Karpas-422 (cell line): ENCODE results near the gene CAPZA1. TPM values are rescaled to one million over a fixed set of nuclear protein-coding genes. Genes with fewer than 3 reads are reported as not detected.

Experiments
- DNase-seq: peaks from one replicate; pipeline ENCODE4 v3.0.0-alpha.2; 2015
- H2AFZ ChIP-seq: fragments of 200-600 bp; sonication (generic); 2 replicates; pipeline ENCODE4 v1.6.1; 2014; ENCODE audit warnings: antibody characterized with exemption, low read length, mixed read lengths
- H3K27ac ChIP-seq: fragments of 200-600 bp; sonication (generic); 2 replicates; pipeline ENCODE4 v1.5.1; 2014; ENCODE audit warnings: mild to moderate bottlenecking, low read length, moderate library complexity
- H3K27me3 ChIP-seq: fragments of 200-600 bp; sonication (generic); 2 replicates; pipeline ENCODE4 v1.6.1; 2014; ENCODE audit warnings: low read length, mixed read lengths
- H3K36me3 ChIP-seq: fragments of 200-600 bp; sonication (generic); 2 replicates; pipeline ENCODE4 v1.6.1; 2014; ENCODE audit warnings: low read length, mixed read lengths; ENCODE audit not compliant: insufficient read depth
- H3K4me1 ChIP-seq: fragments of 200-600 bp; sonication (generic); 2 replicates; pipeline ENCODE4 v1.6.1; 2014; ENCODE audit warnings: mild to moderate bottlenecking, low read length, mixed read lengths
- H3K4me2 ChIP-seq: fragments of 200-600 bp; sonication (generic); 2 replicates; pipeline ENCODE4 v1.6.1; 2014; ENCODE audit warnings: low read length, low read depth, mild to moderate bottlenecking; ENCODE audit not compliant: poor library complexity, severe bottlenecking
- H3K4me3 ChIP-seq: fragments of 200-600 bp; sonication (generic); 2 replicates; pipeline ENCODE4 v1.5.1; 2014; ENCODE audit warnings: mild to moderate bottlenecking, antibody characterized with exemption, low read length, mixed read lengths
- H3K79me2 ChIP-seq: fragments of 200-600 bp; sonication (generic); 2 replicates; pipeline ENCODE4 v1.6.1; 2014; ENCODE audit warnings: mild to moderate bottlenecking, low read length, mixed read lengths
- H3K9ac ChIP-seq: fragments of 200-600 bp; sonication (generic); 2 replicates; pipeline ENCODE4 v1.6.0; 2014; ENCODE audit warnings: low read length
- H3K9me2 ChIP-seq: fragments of 200-600 bp; sonication (generic), shearing (Covaris generic); replicated peaks from 2 replicates; pipeline ENCODE4 v1.6.0; 2014; ENCODE audit warnings: mild to moderate bottlenecking, low read length, moderate library complexity; ENCODE audit not compliant: insufficient read depth
- H3K9me3 ChIP-seq: fragments of 300-700, 200-600 bp; sonication (generic); 2 replicates; pipeline ENCODE4 v1.6.1; 2014; ENCODE audit warnings: low read length, mixed read lengths
- H4K20me1 ChIP-seq: fragments of 200-600 bp; sonication (generic); 2 replicates; pipeline ENCODE4 v1.6.1; 2014; ENCODE audit warnings: mild to moderate bottlenecking, antibody characterized with exemption, low read length, low read depth; ENCODE audit not compliant: insufficient read depth
- total RNA-seq: library from RNA; depleted of rRNA; stranded (reverse); fragments of >200 nt; shearing (Covaris generic); gene quantifications from 2 replicates; pipeline ENCODE4 v1.2.3, GENCODE V29; 2014; ENCODE audit warnings: low replicate concordance; rRNA removed

The CAPZA1 gene
- total RNA-seq, result 155 and 225 TPM in 2 replicates

DNA sequence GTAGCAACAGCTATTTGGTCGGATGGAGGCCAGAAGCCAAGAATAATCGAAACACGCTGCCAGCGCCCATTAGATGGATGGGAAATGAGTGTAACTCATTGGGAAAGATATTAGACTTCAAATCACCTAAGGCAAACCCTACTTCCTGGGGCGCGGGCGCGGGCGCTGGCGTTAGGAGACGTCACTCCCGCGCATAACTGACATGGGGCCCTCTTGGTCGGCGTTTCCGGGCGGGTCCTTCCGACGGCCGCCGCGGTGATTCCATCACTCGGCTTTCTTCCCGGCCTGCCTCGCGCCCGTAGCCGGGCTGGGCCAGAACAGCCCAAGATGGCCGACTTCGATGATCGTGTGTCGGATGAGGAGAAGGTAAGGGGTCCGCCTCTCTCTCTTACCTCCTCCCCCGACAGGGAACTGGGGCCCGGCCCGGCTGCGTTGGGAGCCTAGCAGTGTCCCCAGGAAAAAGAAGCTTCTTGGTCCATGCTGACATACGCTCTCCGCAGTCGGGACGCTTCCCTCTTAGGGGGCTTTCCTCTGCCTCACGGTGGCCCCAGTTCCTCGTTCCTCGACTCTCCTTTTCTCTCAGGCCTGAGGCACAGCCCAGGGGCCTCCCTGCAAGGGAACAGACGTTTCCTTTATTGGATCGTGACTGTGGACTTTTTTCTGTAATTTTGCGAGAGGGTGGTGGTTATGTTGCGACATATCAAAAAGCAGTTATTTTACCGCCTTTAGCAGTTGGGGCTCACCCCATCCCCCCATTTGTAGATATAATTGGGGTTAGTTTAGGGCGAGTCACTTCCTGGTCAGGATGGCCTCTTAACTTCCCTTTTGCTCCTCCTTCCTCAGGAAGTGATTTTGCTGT lies at the start of gene CAPZA1:
TSS of gene CAPZA1 (plus strand) at position 315 of the 859 bp plus-strand sequence. CDS start at position 328, 13 bp downstream.
- DNase-seq, result peak; percentile 97
- Histone ChIP-seq H3K4me3 (peak within 1 kb of the TSS; percentile 83), H3K27ac (peak within 1 kb of the TSS; percentile 91), H3K4me2 (peak within 1 kb of the TSS; percentile 99), H3K9me3 (no peaks in the 10 kb centered on the region), H3K36me3 (peaks cover under 1% of the 10 kb centered on the region; the same call in 1 of the 2 replicates), H2AFZ (peak within 1 kb of the TSS; percentile 95), H3K79me2 (peaks cover 70% of the 10 kb centered on the region), H3K9ac (peak within 1 kb of the TSS; percentile 92), H3K9me2 (no peaks in the 10 kb centered on the region), H4K20me1 (peaks cover 23% of the 10 kb centered on the region), H3K4me1 (peaks cover 35% of the 10 kb centered on the region), H3K27me3 (no peaks in the 10 kb centered on the region)

DNA sequence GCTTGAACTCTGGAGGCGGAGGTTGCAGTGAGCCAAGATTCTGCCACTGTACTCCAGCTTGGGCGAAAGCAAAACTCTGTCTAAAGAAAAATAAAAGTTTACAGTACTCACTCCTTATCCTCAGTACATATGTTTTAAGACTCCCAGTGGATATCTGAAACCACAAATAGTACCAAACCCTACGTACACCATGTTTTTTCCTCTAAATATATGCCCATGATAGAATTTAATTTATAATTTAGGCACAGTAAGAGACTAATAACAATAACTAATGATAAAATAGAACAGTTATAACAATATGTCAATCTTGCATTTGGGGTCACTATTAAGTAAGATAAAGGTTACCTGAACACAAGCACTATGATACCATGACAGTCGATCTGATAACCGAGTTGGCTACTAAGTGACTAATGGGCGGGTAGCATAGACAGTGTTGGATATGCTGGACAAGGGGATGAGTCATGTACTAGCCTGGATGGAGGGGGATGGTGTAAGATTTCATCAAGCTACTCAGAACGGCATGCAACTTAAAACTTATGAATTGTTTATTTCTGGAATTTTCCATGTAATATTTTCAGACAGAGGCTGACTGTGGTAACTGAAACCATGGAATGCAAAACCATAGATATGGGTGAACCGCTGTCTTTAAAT lies 44.4 kb upstream of the CAPZA1 start:
- Histone ChIP-seq H3K27ac (no peak overlapping the region), H3K4me3 (no peak overlapping the region), H3K4me2 (no peak overlapping the region), H3K36me3 (no peaks in the 10 kb centered on the region), H3K27me3 (no peaks in the 10 kb centered on the region), H4K20me1 (no peaks in the 10 kb centered on the region), H3K9ac (no peak overlapping the region), H3K4me1 (no peaks in the 10 kb centered on the region), H3K9me2 (no peaks in the 10 kb centered on the region), H3K9me3 (no peaks in the 10 kb centered on the region), H3K79me2 (no peaks in the 10 kb centered on the region), H2AFZ (no peak overlapping the region)
- DNase-seq, result no peak

- Histone ChIP-seq H3K27me3 (no peaks in the 10 kb centered on the region), H3K4me1 (no peaks in the 10 kb centered on the region), H2AFZ (no peak overlapping the region), H3K27ac (no peak overlapping the region), H3K9me3 (no peaks in the 10 kb centered on the region), H3K36me3 (no peaks in the 10 kb centered on the region), H3K9me2 (no peaks in the 10 kb centered on the region), H3K4me3 (no peak overlapping the region), H3K4me2 (no peak overlapping the region), H3K9ac (no peak overlapping the region), H4K20me1 (no peaks in the 10 kb centered on the region), H3K79me2 (no peaks in the 10 kb centered on the region)
- no peak for DNase-seq
Observed at GRCh38 chr1:112576240-112576639, 43.4 kb upstream of the CAPZA1 start.

GRCh38 chr1:112579801-112580510 lies 39.7 kb upstream of the CAPZA1 start:
- no peaks in the 10 kb centered on the region for H3K9me2 ChIP-seq
- H3K4me2 ChIP-seq, result no peak overlapping the region
- no peak for DNase-seq
- H3K27me3 ChIP-seq, result no peaks in the 10 kb centered on the region
- H4K20me1 ChIP-seq, result no peaks in the 10 kb centered on the region
- H3K27ac ChIP-seq, result no peak overlapping the region
- no peak overlapping the region for H3K9ac ChIP-seq
- H3K79me2 ChIP-seq, result no peaks in the 10 kb centered on the region
- no peaks in the 10 kb centered on the region for H3K36me3 ChIP-seq
- no peak overlapping the region for H2AFZ ChIP-seq
- H3K9me3 ChIP-seq, result no peaks in the 10 kb centered on the region
- no peak overlapping the region for H3K4me3 ChIP-seq
- no peaks in the 10 kb centered on the region for H3K4me1 ChIP-seq

DNA sequence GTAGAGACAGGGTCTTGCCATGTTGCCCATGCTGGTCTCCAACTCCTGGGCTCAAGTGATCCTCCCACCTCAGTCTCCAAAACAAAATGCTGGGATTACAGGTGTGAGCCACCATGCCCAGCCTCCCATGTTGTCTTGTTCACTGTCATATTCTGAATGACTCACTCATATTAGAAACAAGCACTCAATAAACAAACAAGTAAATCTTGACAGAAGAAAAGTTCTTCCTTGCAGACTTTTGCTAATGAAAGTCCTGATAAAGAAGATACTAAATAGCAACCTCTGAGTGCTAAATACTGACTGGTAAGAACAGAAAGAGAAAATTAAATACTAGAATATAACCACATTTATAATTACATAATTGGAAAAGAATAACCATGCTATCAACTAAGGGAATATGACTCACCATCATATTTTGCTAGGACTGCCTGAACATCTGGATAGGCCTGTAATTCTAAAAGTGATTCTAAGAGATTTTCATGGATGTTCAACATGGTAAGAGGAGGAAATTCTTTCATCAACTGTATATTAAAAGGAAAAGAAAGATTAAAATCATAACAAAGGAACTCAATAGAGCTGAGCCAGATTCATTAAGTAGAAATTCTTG lies 37.9 kb upstream of the CAPZA1 start:
- H3K9ac ChIP-seq, result no peak overlapping the region
- H3K36me3 ChIP-seq, result no peaks in the 10 kb centered on the region
- no peak for DNase-seq

GRCh38 chr1:112583366-112583765 lies 36.3 kb upstream of the CAPZA1 start:
- no peaks in the 10 kb centered on the region for H3K4me1 ChIP-seq
- H3K36me3 ChIP-seq, result no peaks in the 10 kb centered on the region
- H2AFZ ChIP-seq, result peak overlapping the region; percentile 6; the same call in 1 of the 2 replicates
- no peak overlapping the region for H3K4me3 ChIP-seq
- H3K27ac ChIP-seq, result no peak overlapping the region
- H4K20me1 ChIP-seq, result no peaks in the 10 kb centered on the region
- H3K9me2 ChIP-seq, result no peaks in the 10 kb centered on the region
- H3K79me2 ChIP-seq, result no peaks in the 10 kb centered on the region
- H3K27me3 ChIP-seq, result no peaks in the 10 kb centered on the region
- H3K9ac ChIP-seq, result no peak overlapping the region
- no peak for DNase-seq
- H3K9me3 ChIP-seq, result no peaks in the 10 kb centered on the region
- H3K4me2 ChIP-seq, result no peak overlapping the region

More for the DNA sequence above, 37.9 kb upstream of the CAPZA1 start:
- no peaks in the 10 kb centered on the region for H4K20me1 ChIP-seq
- no peak overlapping the region for H2AFZ ChIP-seq
- no peak overlapping the region for H3K27ac ChIP-seq
- no peaks in the 10 kb centered on the region for H3K27me3 ChIP-seq
- H3K9me2 ChIP-seq, result no peaks in the 10 kb centered on the region
- no peaks in the 10 kb centered on the region for H3K4me1 ChIP-seq
- H3K4me3 ChIP-seq, result no peak overlapping the region
- H3K4me2 ChIP-seq, result no peak overlapping the region
- H3K9me3 ChIP-seq, result no peaks in the 10 kb centered on the region
- H3K79me2 ChIP-seq, result no peaks in the 10 kb centered on the region

GRCh38 chr1:112589766-112590165 lies 29.9 kb upstream of the CAPZA1 start:
- no peaks in the 10 kb centered on the region for H3K79me2 ChIP-seq
- H3K27me3 ChIP-seq, result no peaks in the 10 kb centered on the region
- H3K9me3 ChIP-seq, result no peaks in the 10 kb centered on the region
- no peak overlapping the region for H3K9ac ChIP-seq
- H3K27ac ChIP-seq, result no peak overlapping the region
- no peaks in the 10 kb centered on the region for H3K4me1 ChIP-seq
- no peaks in the 10 kb centered on the region; the same call in 1 of the 2 replicates for H3K36me3 ChIP-seq
- H3K9me2 ChIP-seq, result no peaks in the 10 kb centered on the region
- no peak for DNase-seq
- no peak overlapping the region for H2AFZ ChIP-seq
- H4K20me1 ChIP-seq, result no peaks in the 10 kb centered on the region
- H3K4me2 ChIP-seq, result no peak overlapping the region
- no peak overlapping the region for H3K4me3 ChIP-seq
